H1 (cell line): ENCODE data around the gene ACE. TPM values are rescaled to one million over a fixed set of nuclear protein-coding genes. Genes with fewer than 3 reads are reported as not detected.

Experiments
- CTCF ChIA-PET: fragments of 300-600 bp; sonication (Branson Sonifier 250); formaldehyde crosslinking; loops from one replicate; lab custom pipeline; 2021; ENCODE audit not compliant: partially characterized antibody; lab: Charles Lee
- POLR2A ChIA-PET: fragments of 300-600 bp; sonication (Branson Sonifier 250); formaldehyde crosslinking; loops from one replicate; lab custom pipeline; 2021; ENCODE audit warnings: inconsistent platforms; ENCODE audit not compliant: partially characterized antibody; lab: Charles Lee
- DNase-seq, 2 experiments: peaks; one replicate each; pipeline versions ENCODE4 v3.0.0 to v3.0.0-alpha.2; 2010 to 2022; ENCODE audit warnings: low spot score in 2 of 2, low read depth in 1 of 2, mixed read lengths in 1 of 2
- FAIRE-seq: peaks from 2 replicates; lab custom pipeline; 2011; peaks lifted over from hg19 to GRCh38; lab: Jason Lieb, UNC
- H2AFZ ChIP-seq: 2 replicates; pipeline ENCODE4 v1.8.1; 2012; ENCODE audit warnings: low read length, inconsistent platforms
- H2AK5ac ChIP-seq: 2 replicates; pipeline ENCODE4 v1.6.1; 2013; ENCODE audit warnings: low read depth, low read length
- H2BK120ac ChIP-seq: replicated peaks from 2 replicates; pipeline ENCODE3; 2013; ENCODE audit warnings: low read depth, low read length, inconsistent platforms
- H2BK12ac ChIP-seq: 2 replicates; pipeline ENCODE4 v1.6.1; 2013; ENCODE audit warnings: low read depth, low read length
- H2BK15ac ChIP-seq: 2 replicates; pipeline ENCODE4 v1.6.1; 2013; ENCODE audit warnings: low read length
- H2BK20ac ChIP-seq: 2 replicates; pipeline ENCODE4 v1.6.1; 2013; ENCODE audit warnings: low read length
- H2BK5ac ChIP-seq: 2 replicates; pipeline ENCODE4 v1.6.1; 2013; ENCODE audit warnings: low read depth, low read length
- H3K14ac ChIP-seq: 2 replicates; pipeline ENCODE4 v1.6.1; 2013; ENCODE audit warnings: inconsistent platforms; ENCODE audit not compliant: insufficient read length
- H3K18ac ChIP-seq: 2 replicates; pipeline ENCODE4 v1.6.1; 2013; ENCODE audit warnings: low read length; ENCODE audit errors: extremely low read depth
- H3K23ac ChIP-seq: 2 replicates; pipeline ENCODE4 v1.6.1; 2013; ENCODE audit warnings: inconsistent platforms; ENCODE audit not compliant: insufficient read length
- H3K23me2 ChIP-seq: 2 replicates; pipeline ENCODE4 v1.6.1; 2013; ENCODE audit warnings: low read depth, low read length
- H3K27ac ChIP-seq: 2 replicates; pipeline ENCODE4 v1.6.1; 2011; ENCODE audit warnings: low read depth, low read length, inconsistent platforms
- H3K27me3 ChIP-seq, 4 experiments: replicated peaks in 1 of 4; 1 replicate in 1 of 4; 2 replicates in 3 of 4; pipeline versions ENCODE4 v1.6.1 to v1.8.1; 2011 to 2013; ENCODE audit warnings: low read length in 3 of 4, mild to moderate bottlenecking in 3 of 4, inconsistent platforms in 2 of 4, mixed read lengths in 2 of 4, moderate library complexity in 1 of 4; ENCODE audit not compliant: control insufficient read depth in 3 of 4, insufficient read depth in 3 of 4; ENCODE audit errors: extremely low read depth in 1 of 4
- H3K36me3 ChIP-seq, 4 experiments: 2 replicates each; pipeline versions ENCODE4 v1.6.1 to v1.8.1; 2011 to 2013; ENCODE audit warnings: mild to moderate bottlenecking in 4 of 4, low read length in 3 of 4, moderate library complexity in 2 of 4, control low read depth in 1 of 4, inconsistent platforms in 1 of 4; ENCODE audit not compliant: insufficient read depth in 4 of 4, control insufficient read depth in 2 of 4
- H3K4ac ChIP-seq: replicated peaks from 2 replicates; pipeline ENCODE3; 2013; ENCODE audit warnings: low read length, low read depth, mixed read lengths, inconsistent platforms; ENCODE audit not compliant: insufficient read length
- H3K4me1 ChIP-seq, 4 experiments: replicated peaks in 1 of 4; 1 replicate in 1 of 4; 2 replicates in 3 of 4; pipeline versions ENCODE4 v1.6.1 to v1.8.1; 2011 to 2013; ENCODE audit warnings: low read length in 3 of 4, inconsistent platforms in 2 of 4, mixed read lengths in 1 of 4; ENCODE audit not compliant: insufficient read depth in 4 of 4, control insufficient read depth in 3 of 4
- H3K4me2 ChIP-seq, 2 experiments: 2 replicates each; pipeline versions ENCODE4 v1.6.1 to v1.8.1; 2011 to 2013; ENCODE audit warnings: low read depth in 2 of 2, low read length in 2 of 2, control low read depth in 1 of 2, inconsistent platforms in 1 of 2, mild to moderate bottlenecking in 1 of 2; ENCODE audit not compliant: insufficient read depth in 1 of 2
- H3K4me3 ChIP-seq, 4 experiments: fragments of 200-600, 300-600 bp in 1 of 4; sonication (generic), shearing (Covaris generic), sonication (Bioruptor Twin) in 1 of 4; 2 replicates each; pipeline versions ENCODE4 v1.5.1 to v1.8.1; 2011 to 2016; ENCODE audit warnings: low read length in 4 of 4, low read depth in 3 of 4, control low read depth in 2 of 4, inconsistent platforms in 2 of 4, mild to moderate bottlenecking in 2 of 4, mixed read lengths in 1 of 4, moderate library complexity in 1 of 4; ENCODE audit not compliant: insufficient read depth in 2 of 4; ENCODE audit errors: extremely low read depth in 1 of 4
- H3K56ac ChIP-seq: replicated peaks from 2 replicates; pipeline ENCODE3; 2013; ENCODE audit warnings: low read depth, mild to moderate bottlenecking, mixed read lengths, low read length, inconsistent platforms; ENCODE audit not compliant: insufficient read length
- H3K79me1 ChIP-seq: 2 replicates; pipeline ENCODE4 v1.6.1; 2013; ENCODE audit warnings: low read depth, low read length, control low read depth
- H3K79me2 ChIP-seq, 2 experiments: 2 replicates each; pipeline versions ENCODE4 v1.6.1 to v1.8.1; 2012 to 2013; ENCODE audit warnings: low read length in 2 of 2, mild to moderate bottlenecking in 2 of 2, inconsistent platforms in 1 of 2; ENCODE audit not compliant: insufficient read depth in 2 of 2, control insufficient read depth in 1 of 2
- H3K9ac ChIP-seq, 4 experiments: replicated peaks in 1 of 4; 1 replicate in 1 of 4; 2 replicates in 3 of 4; pipeline versions ENCODE4 v1.6.1 to v1.8.1; 2011 to 2013; ENCODE audit warnings: low read depth in 3 of 4, low read length in 3 of 4, control low read depth in 2 of 4, mild to moderate bottlenecking in 2 of 4, moderate library complexity in 2 of 4, inconsistent platforms in 1 of 4; ENCODE audit errors: extremely low read depth in 1 of 4
- H3K9me3 ChIP-seq, 2 experiments: 2 replicates each; pipeline versions ENCODE4 v1.6.1 to v1.8.1; 2012 to 2013; ENCODE audit warnings: mild to moderate bottlenecking in 2 of 2, moderate library complexity in 2 of 2, control low read depth in 1 of 2, inconsistent platforms in 1 of 2, low read depth in 1 of 2, low read length in 1 of 2, mixed read lengths in 1 of 2; ENCODE audit not compliant: insufficient read depth in 2 of 2
- H4K20me1 ChIP-seq, 2 experiments: replicated peaks in 1 of 2; 2 replicates each; pipeline versions ENCODE3 to v1.8.1; 2011 to 2013; ENCODE audit warnings: inconsistent platforms in 2 of 2, low read length in 2 of 2, mild to moderate bottlenecking in 1 of 2; ENCODE audit not compliant: insufficient read depth in 2 of 2, control insufficient read depth in 1 of 2
- H4K5ac ChIP-seq: 2 replicates; pipeline ENCODE4 v1.6.1; 2013; ENCODE audit warnings: low read length, low read depth, mixed read lengths, inconsistent platforms; ENCODE audit not compliant: insufficient read length
- H4K8ac ChIP-seq: 2 replicates; pipeline ENCODE4 v1.8.0; 2013; ENCODE audit warnings: mild to moderate bottlenecking, moderate library complexity, low read length, inconsistent platforms; ENCODE audit not compliant: insufficient read depth; ENCODE audit errors: extremely low read depth
- H4K91ac ChIP-seq: replicated peaks from 2 replicates; pipeline ENCODE3; 2013; ENCODE audit warnings: low read length, mixed read lengths, inconsistent platforms; ENCODE audit not compliant: insufficient read length
- CHD2 ChIP-seq: IDR thresholded peaks from 2 replicates; pipeline ENCODE4 v1.6.1; 2012; ENCODE audit warnings: low read length, improper control_type of control experiment
- CREB1 ChIP-seq: IDR thresholded peaks from 2 replicates; pipeline ENCODE4 v1.6.1; 2012; ENCODE audit warnings: inconsistent platforms
- EGR1 ChIP-seq: IDR thresholded peaks from 2 replicates; pipeline ENCODE4 v1.6.1; 2011; ENCODE audit warnings: low read depth, low read length, borderline replicate concordance
- GTF2F1 ChIP-seq: IDR thresholded peaks from 2 replicates; pipeline ENCODE4 v1.6.1; 2012; ENCODE audit warnings: low read depth, low read length, improper control_type of control experiment, borderline replicate concordance
- SIX5 ChIP-seq: IDR thresholded peaks from 2 replicates; pipeline ENCODE4 v1.6.1; 2011; ENCODE audit warnings: mild to moderate bottlenecking, low read depth, low read length
- SP4 ChIP-seq: IDR thresholded peaks from 2 replicates; pipeline ENCODE4 v1.6.1; 2012; ENCODE audit warnings: low read length, inconsistent platforms
- TAF1 ChIP-seq: IDR thresholded peaks from 2 replicates; pipeline ENCODE4 v1.6.1; 2011; ENCODE audit warnings: mild to moderate bottlenecking, low read depth, low read length
- WGBS, 2 experiments: shearing (Covaris generic) in 1 of 2; methylation state at CpG; one replicate each; pipeline versions ENCODE4 v1.1.6 to v1.1.7; 2013 to 2015; ENCODE audit warnings: low lambda C conversion rate in 2 of 2, mixed read lengths in 2 of 2, inconsistent platforms in 1 of 2, low coverage in 1 of 2, missing lambda C conversion rate in 1 of 2; ENCODE audit not compliant: insufficient replicate concordance in 2 of 2, insufficient coverage in 1 of 2, insufficient read length in 1 of 2; ENCODE audit errors: extremely low coverage in 1 of 2, missing lambda C conversion rate in 1 of 2; 5-methylcytosine and 5-hydroxymethylcytosine counted together
- polyA plus RNA-seq, 7 experiments: library from polyadenylated mRNA; depleted of rRNA in 3 of 7; stranded (reverse) in 5 of 7; unstranded in 2 of 7; fragments of >200 nt in 5 of 7; fragments of 200-250 nt in 2 of 7; gene quantifications; 1 replicate in 5 of 7; 2 replicates in 1 of 7; 4 replicates in 1 of 7; pipeline versions ENCODE4 v1.2.1 to v1.2.3, GENCODE V29; 2011 to 2013; ENCODE audit warnings: missing spikeins in 2 of 7, mixed read lengths in 2 of 7
- total RNA-seq: library from RNA; stranded (reverse); fragmentation: NEBNext Ultra II Directional; extraction: Animal tissue kit (Norgen Biotek cat#: 25700); gene quantifications from 2 replicates; pipeline ENCODE4 v1.2.1, GENCODE V29; 2021
- TF ChIP-seq, protein P1 (sequence below): IDR thresholded peaks from 2 replicates; pipeline ENCODE4 v1.6.1; 2011; ENCODE audit warnings: low read depth, mild to moderate bottlenecking, low read length; ENCODE audit not compliant: insufficient read depth
- TF ChIP-seq, protein P2 (sequence below), 3 experiments: IDR thresholded peaks; 1 replicate in 2 of 3; 2 replicates in 1 of 3; pipeline versions ENCODE4 v1.5.1 to v1.6.1; 2011; ENCODE audit warnings: low read length in 3 of 3, mild to moderate bottlenecking in 3 of 3, inconsistent platforms in 2 of 3, low read depth in 1 of 3, moderate library complexity in 1 of 3; ENCODE audit not compliant: insufficient read depth in 1 of 3; ENCODE audit errors: control extremely low read depth in 1 of 3

The ACE gene
- total and polyA plus RNA-seq, 2 of the 8 experiments (the other 6 are each of a cell fraction or from before 2014, with no cell fraction given), result 2.5 to 5.5 TPM

DNA sequence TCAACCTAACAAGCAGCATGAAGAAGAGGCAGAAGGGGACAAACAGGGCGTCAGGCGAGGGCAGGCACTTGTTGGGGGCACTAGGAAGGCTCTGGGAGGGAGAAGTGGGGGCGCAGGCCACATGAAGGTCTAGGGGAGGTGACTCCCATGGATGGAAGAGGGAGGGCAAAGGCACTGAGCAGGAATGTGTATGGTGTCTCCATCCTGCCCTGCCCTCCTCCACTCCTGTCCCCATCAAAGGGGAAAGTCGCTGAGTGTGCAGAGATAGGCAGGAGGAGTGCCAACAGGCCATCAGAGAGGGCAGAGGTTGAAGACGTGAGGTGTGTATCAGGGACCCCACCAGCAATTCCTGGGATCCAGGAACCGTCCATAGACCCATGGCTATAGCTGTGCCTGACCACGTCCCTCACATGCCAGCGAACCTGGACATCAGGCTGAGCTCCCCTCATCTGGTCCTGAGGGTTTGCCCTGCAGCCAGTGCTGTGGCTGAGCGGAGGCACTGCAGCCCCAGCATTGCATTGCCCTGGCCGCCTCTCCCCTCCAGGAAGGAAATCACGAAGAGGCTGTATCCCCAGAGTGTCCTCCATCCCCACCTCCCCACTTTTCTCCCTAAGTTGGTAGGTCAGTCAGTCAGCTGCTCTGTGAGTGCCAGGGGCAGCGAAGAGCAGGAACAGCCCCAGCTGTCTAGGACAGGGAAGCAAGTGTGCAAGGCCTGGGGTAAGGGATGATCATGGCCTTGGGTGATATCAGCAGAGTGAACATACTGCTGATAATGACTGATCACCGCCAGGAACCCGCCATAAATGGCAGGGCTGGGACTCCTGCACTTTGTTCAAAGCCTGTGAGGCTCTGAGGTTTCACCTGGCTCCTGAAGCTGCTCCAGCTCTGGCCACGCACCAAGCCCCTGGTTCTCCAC lies 24.6 kb upstream of the ACE start:
- Histone ChIP-seq H3K23ac (no peak overlapping the region), H4K5ac (no peak overlapping the region), H3K4ac (no peak overlapping the region), H4K20me1 (no peaks in the 10 kb centered on the region), H3K9me3 (no peaks in the 10 kb centered on the region), H3K56ac (no peak overlapping the region), H3K4me1 (peaks cover 0 to 10% (median 5%) of the 10 kb centered on the region in 4 experiments; a peak in 6 of 7 replicates), H3K4me3 (no peak overlapping the region), H2AK5ac (no peak overlapping the region), H3K23me2 (peaks cover under 1% of the 10 kb centered on the region; the same call in 1 of the 2 replicates), H4K91ac (no peak overlapping the region), H2BK5ac (no peak overlapping the region), H2BK120ac (no peak overlapping the region), H2BK20ac (no peak overlapping the region), H3K27me3 (peaks cover 0 to 2% (median 0%) of the 10 kb centered on the region in 4 experiments; a peak in 2 of 7 replicates), H4K8ac (peak overlapping the region; percentile 59; the same call in 1 of the 2 replicates), H3K79me2 (no peaks in the 10 kb centered on the region), H3K18ac (no peak overlapping the region), H2AFZ (no peak overlapping the region), H3K27ac (no peak overlapping the region), H3K14ac (no peak overlapping the region), H3K36me3 (no peaks in the 10 kb centered on the region), H3K79me1 (no peaks in the 10 kb centered on the region), H3K9ac (no peak overlapping the region), H2BK12ac (0 out of 2 replicates have a peak overlapping the region, but pooled peaks have one; percentile 39), H3K4me2 (no peak overlapping the region), H2BK15ac (no peak overlapping the region)
- FAIRE-seq, result no peak
- ChIA-PET POLR2A (interaction anchor here (1.1 kb wide), 1 partner anchor 8 kb away, joined by 3 read pairs; no protein-coding TSS in a partner anchor), CTCF (interaction anchor here (0.6 to 2.9 kb wide), 9 partner anchors 10 to 164 kb away, joined by 3 to 21 read pairs (median 5); no protein-coding TSS in a partner anchor)
- DNase-seq, result no peak
- 84% methylated on average over 15 of the region's 15 CpGs; no CpG with 5 or more reads in 1 of the 2 experiments for WGBS, 2 experiments
- TF ChIP-seq TAF1 (no peak), CHD2 (no peak), EGR1 (no peak), SP4 (no peak), GTF2F1 (no peak), CREB1 (no peak), SIX5 (no peak)
- TF ChIP-seq, protein P1, sequence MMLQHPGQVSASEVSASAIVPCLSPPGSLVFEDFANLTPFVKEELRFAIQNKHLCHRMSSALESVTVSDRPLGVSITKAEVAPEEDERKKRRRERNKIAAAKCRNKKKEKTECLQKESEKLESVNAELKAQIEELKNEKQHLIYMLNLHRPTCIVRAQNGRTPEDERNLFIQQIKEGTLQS, result no peak
- TF ChIP-seq, protein P2, sequence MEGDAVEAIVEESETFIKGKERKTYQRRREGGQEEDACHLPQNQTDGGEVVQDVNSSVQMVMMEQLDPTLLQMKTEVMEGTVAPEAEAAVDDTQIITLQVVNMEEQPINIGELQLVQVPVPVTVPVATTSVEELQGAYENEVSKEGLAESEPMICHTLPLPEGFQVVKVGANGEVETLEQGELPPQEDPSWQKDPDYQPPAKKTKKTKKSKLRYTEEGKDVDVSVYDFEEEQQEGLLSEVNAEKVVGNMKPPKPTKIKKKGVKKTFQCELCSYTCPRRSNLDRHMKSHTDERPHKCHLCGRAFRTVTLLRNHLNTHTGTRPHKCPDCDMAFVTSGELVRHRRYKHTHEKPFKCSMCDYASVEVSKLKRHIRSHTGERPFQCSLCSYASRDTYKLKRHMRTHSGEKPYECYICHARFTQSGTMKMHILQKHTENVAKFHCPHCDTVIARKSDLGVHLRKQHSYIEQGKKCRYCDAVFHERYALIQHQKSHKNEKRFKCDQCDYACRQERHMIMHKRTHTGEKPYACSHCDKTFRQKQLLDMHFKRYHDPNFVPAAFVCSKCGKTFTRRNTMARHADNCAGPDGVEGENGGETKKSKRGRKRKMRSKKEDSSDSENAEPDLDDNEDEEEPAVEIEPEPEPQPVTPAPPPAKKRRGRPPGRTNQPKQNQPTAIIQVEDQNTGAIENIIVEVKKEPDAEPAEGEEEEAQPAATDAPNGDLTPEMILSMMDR (IDR thresholded peaks at IDR 0.05; ENCODE audit: control extremely low read depth in 1 of 3, insufficient read depth in 1 of 3, low read depth in 1 of 3, low read length in 3 of 3), result no peak
